K562 (cell line): ENCODE data around the gene NF1. TPM values are rescaled to one million over a fixed set of nuclear protein-coding genes. Genes with fewer than 3 reads are reported as not detected.

Experiments used
- AFF1 ChIP-seq, 2 experiments: fragments of 450-650 bp; IDR thresholded peaks; 2 replicates each; pipeline ENCODE4 v1.6.1; 2018; ENCODE audit warnings: mild to moderate bottlenecking in 2 of 2, low read depth in 1 of 2; ENCODE audit not compliant: partially characterized antibody in 2 of 2
- BACH1 ChIP-seq: fragments of 200-800 bp; sonication (Bioruptor generic); IDR thresholded peaks from 2 replicates; pipeline ENCODE4 v1.6.1; 2016; ENCODE audit warnings: missing genetic modification characterization, missing compliant biosample characterization
- CTBP1 ChIP-seq: fragments of 450-650 bp; IDR thresholded peaks from 2 replicates; pipeline ENCODE4 v1.6.1; 2016; ENCODE audit warnings: borderline replicate concordance
- ELF2 ChIP-seq: fragments of 250-450 bp; sonication (Bioruptor Pico); IDR thresholded peaks from 2 replicates; pipeline ENCODE4 v1.5.0; 2021; ENCODE audit warnings: mild to moderate bottlenecking
- HDAC3 ChIP-seq: fragments of 450-650 bp; IDR thresholded peaks from 2 replicates; pipeline ENCODE4 v1.6.1; 2018; ENCODE audit warnings: borderline replicate concordance, mild to moderate bottlenecking, moderate library complexity; ENCODE audit not compliant: partially characterized antibody
- MITF ChIP-seq: IDR thresholded peaks from 2 replicates; pipeline ENCODE4 v1.6.1; 2014; ENCODE audit warnings: antibody characterized with exemption
- NR1H2 ChIP-seq: sonication (generic); formaldehyde crosslinking; IDR thresholded peaks from 2 replicates; pipeline ENCODE4 v1.4.0; 2020; ENCODE audit warnings: mild to moderate bottlenecking, missing genetic modification reagents
- TAF1 ChIP-seq: IDR thresholded peaks from 2 replicates; pipeline ENCODE4 v1.6.1; 2011; ENCODE audit warnings: mild to moderate bottlenecking, low read length, moderate library complexity; ENCODE audit not compliant: insufficient read depth, control insufficient read depth, severe bottlenecking; ENCODE audit errors: extremely low read depth
- TBL1XR1 ChIP-seq, 2 experiments: IDR thresholded peaks; 2 replicates each; pipeline ENCODE4 v1.6.1; 2012; ENCODE audit warnings: improper control_type of control experiment in 2 of 2, low read length in 2 of 2, mild to moderate bottlenecking in 1 of 2
- THRA ChIP-seq: fragments of 450-650 bp; IDR thresholded peaks from 2 replicates; pipeline ENCODE4 v1.6.1; 2017; ENCODE audit warnings: mild to moderate bottlenecking, moderate library complexity
- ZBTB9 ChIP-seq: fragments of 450-650 bp; formaldehyde crosslinking; IDR thresholded peaks from 2 replicates; pipeline ENCODE4 v1.4.0; 2020; ENCODE audit warnings: mild to moderate bottlenecking, moderate library complexity
- ZHX1 ChIP-seq: fragments of 150-350 bp; conservative IDR thresholded peaks from 2 replicates; pipeline ENCODE4 v1.6.1; 2014; ENCODE audit warnings: low read length
- ZNF174 ChIP-seq: fragments of 250-450 bp; sonication (Bioruptor Pico); IDR thresholded peaks from 2 replicates; pipeline ENCODE4 v1.4.0; 2020; ENCODE audit warnings: mild to moderate bottlenecking
- ZNF175 ChIP-seq: fragments of 200-800 bp; sonication (Bioruptor generic); IDR thresholded peaks from 2 replicates; pipeline ENCODE4 v1.6.1; 2016; ENCODE audit warnings: low read depth, mild to moderate bottlenecking, missing genetic modification characterization, missing compliant biosample characterization
- ZNF311 ChIP-seq: fragments of 250-450 bp; sonication (Bioruptor Pico); IDR thresholded peaks from 2 replicates; pipeline ENCODE4 v1.4.0; 2020; ENCODE audit warnings: mild to moderate bottlenecking, moderate library complexity
- polyA plus RNA-seq, 8 experiments: library from polyadenylated mRNA; depleted of rRNA in 4 of 8; stranded (reverse) in 5 of 8; unstranded in 3 of 8; fragments of >200 nt; fragmentation: Nextera tagmentation in 2 of 8; fragmentation: Illumina TruSeq in 1 of 8; extraction: Ambion mirVana in 2 of 8; extraction: Trizol in 1 of 8; gene quantifications; 2 replicates each; pipeline versions ENCODE4 v1.2.1 to v1.2.3, GENCODE V29; 2011 to 2014; ENCODE audit warnings: inconsistent platforms in 1 of 8, missing spikeins in 1 of 8
- total RNA-seq, 7 experiments: library from RNA; depleted of rRNA in 6 of 7; stranded (reverse); fragments of >200 nt in 6 of 7; fragmentation: Illumina TruSeq in 2 of 7; extraction: Trizol in 2 of 7; gene quantifications; 2 replicates each; pipeline versions ENCODE4 v1.2.1 to v1.2.3, GENCODE V29; 2011 to 2021; ENCODE audit warnings: low replicate concordance in 1 of 7

Gene NF1
- total and polyA plus RNA-seq, 9 of the 15 experiments (the other 6 are each of a cell fraction or from before 2014, with no cell fraction given): 3.4 to 41.9 (median 24.3) TPM

GRCh38 chr17:31052187-31052889 lies 42.4 kb upstream of the NF1 start (continued):
- TF ChIP-seq BACH1 (peak; percentile 94), THRA (no peak), HDAC3 (no peak), ZNF311 (no peak), NR1H2 (CRISPR knock-in tag) (no peak), ZHX1 (no peak), AFF1 (IDR thresholded peaks at IDR 0.05; ENCODE audit: low read depth in 1 of 2, partially characterized antibody in 2 of 2) (no peak), ELF2 (CRISPR knock-in tag) (no peak), ZNF174 (CRISPR knock-in tag) (no peak), TAF1 (no peak), MITF (no peak), ZBTB9 (no peak), CTBP1 (peak; percentile 81), ZNF175 (CRISPR knock-in tag) (no peak), TBL1XR1 (IDR thresholded peaks at IDR 0.05; ENCODE audit: low read length in 2 of 2) (no peak)
